HCT116 (cell line): Measurements from ENCODE around the gene TMEM94. TPM values are rescaled to one million over a fixed set of nuclear protein-coding genes. Genes with fewer than 3 reads are reported as not detected.
A peak's percentile ranks its signal among the peaks of the same experiment; 100 is the strongest.
"Not testable (repeated sequence)": the region's sequence is repeated elsewhere in the genome, so short reads cannot be mapped to it uniquely, and the experiment has no call there.

ENCODE experiments used
- ATAC-seq: fragments of 200-7000 bp; cut with Tn5 transposase; 2 replicates; pipeline ENCODE4 v1.9.1; 2020; ENCODE audit warnings: mild to moderate bottlenecking, moderate library complexity
- BruUV-seq: library from RNA; stranded (reverse); fragments of 400-500 nt; replicated peaks from 2 replicates; lab custom pipeline; 2021; lab: Mats Ljungman, UMichigan
- CTCF ChIA-PET: fragments of 300-600 bp; sonication (Branson Sonifier 250); formaldehyde crosslinking; loops from one replicate; lab custom pipeline; 2021; ENCODE audit warnings: antibody characterized with exemption; lab: Charles Lee
- POLR2A ChIA-PET: fragments of 300-600, 350-600 bp; sonication (Branson Sonifier 250); formaldehyde crosslinking; loops from one replicate; lab custom pipeline; 2021; ENCODE audit warnings: antibody characterized with exemption; lab: Charles Lee
- RAD21 ChIA-PET, 2 experiments: fragments of 300-600 bp; sonication (Branson Sonifier 250); formaldehyde crosslinking; loops; one replicate each; lab custom pipeline; 2023; ENCODE audit warnings: low total read pairs in 2 of 2; ENCODE audit not compliant: uncharacterized antibody in 2 of 2, unreplicated experiment in 2 of 2, low non-redundant PET in 1 of 2; lab: Charles Lee
- DNase-seq: peaks from one replicate; pipeline ENCODE4 v3.0.0-alpha.2; 2010; ENCODE audit warnings: low read depth, low spot score
- H2AFZ ChIP-seq: fragments of 200-600 bp; shearing (Covaris generic), sonication (generic); 2 replicates; pipeline ENCODE4 v1.6.1; 2017; ENCODE audit warnings: low read depth, mixed run types, mixed read lengths, antibody characterized with exemption, low read length; ENCODE audit not compliant: poor library complexity, severe bottlenecking
- H3K27ac ChIP-seq: 2 replicates; pipeline ENCODE4 v1.5.1; 2012; ENCODE audit warnings: low read depth, low read length
- H3K27me3 ChIP-seq: fragments of 200-600 bp; sonication (generic); 2 replicates; pipeline ENCODE4 v1.6.1; 2016; ENCODE audit warnings: mixed run types, low read length, mixed read lengths; ENCODE audit not compliant: insufficient read depth
- H3K36me3 ChIP-seq, 2 experiments: fragments of 200-500 bp in 1 of 2; fragments of 200-600 bp in 1 of 2; sonication (Bioruptor generic) in 1 of 2; sonication (generic) in 1 of 2; 2 replicates each; pipeline versions ENCODE4 v1.5.1 to v1.6.1; 2014 to 2016; ENCODE audit warnings: low read length in 2 of 2, inconsistent platforms in 1 of 2, mixed read lengths in 1 of 2, mixed run types in 1 of 2; ENCODE audit not compliant: insufficient read depth in 2 of 2, control insufficient read depth in 1 of 2
- H3K4me1 ChIP-seq, 2 experiments: fragments of 200-600 bp in 1 of 2; sonication (generic) in 1 of 2; 2 replicates each; pipeline versions ENCODE4 v1.5.1 to v1.6.1; 2012 to 2017; ENCODE audit warnings: low read length in 2 of 2, inconsistent platforms in 1 of 2, mild to moderate bottlenecking in 1 of 2, mixed read lengths in 1 of 2, mixed run types in 1 of 2, moderate library complexity in 1 of 2; ENCODE audit not compliant: insufficient read depth in 2 of 2, control insufficient read depth in 1 of 2
- H3K4me2 ChIP-seq: fragments of 200-600 bp; sonication (generic); 2 replicates; pipeline ENCODE4 v1.6.1; 2017; ENCODE audit warnings: mixed run types, low read length, mixed read lengths
- H3K4me3 ChIP-seq, 2 experiments: fragments of 200-600 bp in 1 of 2; sonication (generic) in 1 of 2; replicated peaks in 1 of 2; 2 replicates each; pipeline ENCODE4 v1.5.1; 2011 to 2016; ENCODE audit warnings: low read length in 2 of 2, control low read depth in 1 of 2, low read depth in 1 of 2, mild to moderate bottlenecking in 1 of 2, mixed read lengths in 1 of 2, mixed run types in 1 of 2
- H3K79me2 ChIP-seq: fragments of 200-600 bp; sonication (generic); 2 replicates; pipeline ENCODE4 v1.6.1; 2017; ENCODE audit warnings: mild to moderate bottlenecking, mixed run types, low read length, moderate library complexity, mixed read lengths; ENCODE audit not compliant: insufficient read depth
- H3K9ac ChIP-seq: fragments of 200-600 bp; sonication (generic); 2 replicates; pipeline ENCODE4 v1.6.1; 2016; ENCODE audit warnings: low read length, mixed read lengths
- H3K9me2 ChIP-seq: fragments of 200-600 bp; sonication (generic), shearing (Covaris generic); 2 replicates; pipeline ENCODE4 v1.6.1; 2017; ENCODE audit warnings: mixed run types, mild to moderate bottlenecking, moderate library complexity; ENCODE audit not compliant: insufficient read depth
- H3K9me3 ChIP-seq, 2 experiments: fragments of 200-500 bp in 1 of 2; fragments of 200-600 bp in 1 of 2; sonication (Bioruptor generic) in 1 of 2; sonication (generic) in 1 of 2; 2 replicates each; pipeline ENCODE4 v1.6.1; 2014 to 2017; ENCODE audit warnings: low read length in 2 of 2, mixed read lengths in 2 of 2, inconsistent platforms in 1 of 2, low read depth in 1 of 2, mild to moderate bottlenecking in 1 of 2, mixed run types in 1 of 2, moderate library complexity in 1 of 2; ENCODE audit not compliant: control insufficient read depth in 1 of 2, insufficient read depth in 1 of 2
- H4K20me1 ChIP-seq: fragments of 200-600 bp; sonication (generic), shearing (Covaris generic); 2 replicates; pipeline ENCODE4 v1.6.1; 2017; ENCODE audit warnings: mixed run types, mild to moderate bottlenecking, moderate library complexity; ENCODE audit not compliant: insufficient read depth
- EGR1 ChIP-seq: IDR thresholded peaks from 2 replicates; pipeline ENCODE4 v1.6.1; 2012; ENCODE audit warnings: low read depth
- EZH2 ChIP-seq: fragments of 200-600 bp; sonication (generic); IDR thresholded peaks from 2 replicates; pipeline ENCODE4 v1.6.1; 2017; ENCODE audit warnings: antibody characterized with exemption, mixed run types
- EZH2phosphoT487 ChIP-seq: fragments of 200-600 bp; IDR thresholded peaks from 2 replicates; pipeline ENCODE4 v1.6.1; 2018; ENCODE audit warnings: antibody characterized with exemption, borderline replicate concordance
- TCF7L2 ChIP-seq: IDR thresholded peaks from 2 replicates; pipeline ENCODE4 v1.7.0; 2011; ENCODE audit warnings: borderline replicate concordance, inconsistent platforms; ENCODE audit not compliant: insufficient read depth, insufficient read length; ENCODE audit errors: extremely low read depth
- ZFX ChIP-seq: fragments of 450-650 bp; IDR thresholded peaks from 2 replicates; pipeline ENCODE4 v1.6.1; 2017
- intact Hi-C: fragments of 100-400 bp; cut with micrococcal nuclease; formaldehyde crosslinking; loops from 2 replicates; pipeline ENCODE4 v1.10.0; 2022
- total RNA-seq: library from RNA; stranded (reverse); gene quantifications from one replicate; pipeline ENCODE4 v1.2.1, GENCODE V29; 2021; ENCODE audit not compliant: unreplicated experiment
- TF ChIP-seq, protein P1 (sequence below): IDR thresholded peaks from 2 replicates; pipeline ENCODE4 v1.6.1; 2011; ENCODE audit warnings: mild to moderate bottlenecking, low read length, moderate library complexity; ENCODE audit not compliant: insufficient replicate concordance; ENCODE audit errors: extremely low read depth
- TF ChIP-seq, protein P2 (sequence below): IDR thresholded peaks from 2 replicates; pipeline ENCODE4 v1.6.1; 2012
- TF ChIP-seq, protein P3 (sequence below), 3 experiments: fragments of 200-600 bp in 1 of 3; sonication (generic) in 1 of 3; IDR thresholded peaks in 2 of 3; conservative IDR thresholded peaks in 1 of 3; 2 replicates each; pipeline ENCODE4 v1.5.1; 2012 to 2017; ENCODE audit warnings: low read depth in 2 of 3, low read length in 2 of 3, antibody characterized with exemption in 1 of 3, borderline replicate concordance in 1 of 3, control low read depth in 1 of 3, mild to moderate bottlenecking in 1 of 3, mixed read lengths in 1 of 3, mixed run types in 1 of 3, moderate library complexity in 1 of 3; ENCODE audit not compliant: insufficient read depth in 1 of 3
- TF ChIP-seq, protein P4 (sequence below): IDR thresholded peaks from 2 replicates; pipeline ENCODE4 v1.6.1; 2012

The TMEM94 gene
- total RNA-seq, 1 experiment from 2014 or later = 75.4 TPM

DNA sequence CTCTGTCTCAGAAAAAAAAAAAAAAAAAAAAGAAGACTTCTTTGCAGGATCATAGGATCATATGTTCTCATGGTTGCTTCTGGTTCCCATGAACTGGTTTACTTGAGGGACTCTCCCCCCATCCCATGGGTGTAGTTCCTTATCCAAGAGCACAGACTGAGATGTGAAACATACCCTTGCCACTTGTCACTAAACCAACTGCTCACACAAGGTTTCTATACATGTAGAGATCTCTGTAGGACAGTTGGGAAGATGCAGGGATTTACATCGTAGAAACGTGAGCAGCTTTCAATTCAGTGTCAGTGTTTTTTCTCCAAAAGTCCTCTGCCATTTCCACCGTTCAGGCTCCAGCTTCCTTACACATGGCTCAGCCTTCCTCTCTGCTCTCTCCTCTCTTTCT, 11.1 kb upstream of the TMEM94 start (continued):
- TF ChIP-seq, protein P1, sequence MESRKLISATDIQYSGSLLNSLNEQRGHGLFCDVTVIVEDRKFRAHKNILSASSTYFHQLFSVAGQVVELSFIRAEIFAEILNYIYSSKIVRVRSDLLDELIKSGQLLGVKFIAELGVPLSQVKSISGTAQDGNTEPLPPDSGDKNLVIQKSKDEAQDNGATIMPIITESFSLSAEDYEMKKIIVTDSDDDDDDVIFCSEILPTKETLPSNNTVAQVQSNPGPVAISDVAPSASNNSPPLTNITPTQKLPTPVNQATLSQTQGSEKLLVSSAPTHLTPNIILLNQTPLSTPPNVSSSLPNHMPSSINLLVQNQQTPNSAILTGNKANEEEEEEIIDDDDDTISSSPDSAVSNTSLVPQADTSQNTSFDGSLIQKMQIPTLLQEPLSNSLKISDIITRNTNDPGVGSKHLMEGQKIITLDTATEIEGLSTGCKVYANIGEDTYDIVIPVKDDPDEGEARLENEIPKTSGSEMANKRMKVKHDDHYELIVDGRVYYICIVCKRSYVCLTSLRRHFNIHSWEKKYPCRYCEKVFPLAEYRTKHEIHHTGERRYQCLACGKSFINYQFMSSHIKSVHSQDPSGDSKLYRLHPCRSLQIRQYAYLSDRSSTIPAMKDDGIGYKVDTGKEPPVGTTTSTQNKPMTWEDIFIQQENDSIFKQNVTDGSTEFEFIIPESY = no peak

DNA sequence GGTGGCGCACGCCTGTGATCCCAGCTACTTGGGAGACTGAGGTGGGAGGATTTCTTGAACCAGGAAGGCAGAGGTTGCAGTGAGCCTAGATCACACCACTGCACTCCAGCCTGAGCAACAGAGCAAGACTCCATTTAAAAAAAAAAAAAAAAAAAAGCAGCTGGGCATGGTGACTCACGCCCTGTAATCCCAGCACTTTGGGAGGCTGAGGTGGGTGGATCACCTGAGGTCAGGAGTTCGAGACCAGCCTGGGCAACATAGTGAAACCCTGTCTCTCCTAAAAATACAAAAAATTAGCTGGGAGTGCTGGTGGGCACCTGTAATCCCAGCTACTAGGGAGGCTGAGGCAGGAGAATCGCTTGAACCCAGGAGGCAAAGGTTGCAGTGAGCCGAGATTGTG, 10.5 kb upstream of the TMEM94 start:
- DNase-seq, H2AFZ ChIP-seq, H3K9me2 ChIP-seq, H3K79me2 ChIP-seq, RAD21 ChIA-PET, CTCF ChIA-PET, H3K4me3 ChIP-seq, H3K4me2 ChIP-seq, H4K20me1 ChIP-seq, H3K27me3 ChIP-seq, intact Hi-C loops, BruUV-seq, H3K36me3 ChIP-seq, H3K9ac ChIP-seq, H3K27ac ChIP-seq, H3K9me3 ChIP-seq: not testable (repeated sequence)
- POLR2A ChIA-PET = interaction anchor here (2.2 kb wide), 1 partner anchor 10 kb away, joined by 7 read pairs; the partner anchor contains the start of gene TMEM94
- 0 out of 2 replicates have a peak, but pooled peaks have one; percentile 37 for ATAC-seq
- H3K4me1 ChIP-seq = peaks cover 0 to 21% of the 10 kb centered on the region in 2 experiments; a peak in 3 of 4 replicates

DNA sequence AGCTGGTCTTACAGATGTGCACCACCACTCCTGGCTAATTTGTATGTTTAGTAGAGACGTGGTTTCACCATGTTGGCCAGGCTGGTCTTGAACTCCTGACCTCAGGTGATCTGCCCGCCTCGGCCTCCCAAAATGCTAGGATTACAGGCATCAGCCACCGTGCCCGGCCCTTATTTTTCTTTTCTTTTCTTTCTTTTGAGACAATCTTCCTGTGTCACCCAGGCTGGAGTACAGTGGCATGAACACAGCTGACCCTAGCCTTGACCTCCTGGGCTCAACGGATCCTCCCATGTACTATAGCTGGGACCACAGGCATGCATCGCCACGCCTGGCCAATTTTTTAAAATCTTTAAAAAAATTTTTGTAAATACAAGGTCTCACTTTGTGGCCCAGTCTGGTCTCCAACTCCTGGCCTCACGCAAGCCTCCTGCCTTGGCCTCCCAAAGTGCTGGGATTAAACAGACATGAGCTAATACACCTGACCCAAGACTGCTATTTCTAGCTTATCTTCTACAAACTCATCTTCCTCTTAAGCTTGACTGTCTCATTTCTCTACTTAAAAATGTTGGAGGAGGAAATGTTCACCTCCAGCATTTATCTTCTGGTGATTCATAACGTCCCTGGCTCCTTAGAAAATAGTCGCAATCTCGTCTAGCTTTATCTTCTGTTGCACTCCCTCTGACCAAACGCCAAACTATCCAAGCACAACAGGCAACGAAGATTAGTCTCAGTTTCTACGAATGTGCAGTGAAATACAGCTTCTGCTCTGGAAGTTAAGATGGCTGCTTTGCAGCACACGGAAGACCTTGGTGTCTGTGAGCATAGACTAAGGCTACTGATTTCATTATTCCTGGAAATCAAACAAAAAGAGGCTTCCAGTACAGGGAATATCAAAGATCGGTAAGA, 8.2 kb upstream of the TMEM94 start:
- no peaks in the 10 kb centered on the region for H3K9me3 ChIP-seq
- H3K9me2 ChIP-seq = no peaks in the 10 kb centered on the region
- no peak for DNase-seq
- POLR2A ChIA-PET = no interaction called here
- H3K4me1 ChIP-seq = peaks cover 0 to 21% of the 10 kb centered on the region in 2 experiments; a peak in 3 of 4 replicates
- no peak overlapping the region for H3K9ac ChIP-seq
- BruUV-seq = no TSS peak
- H3K36me3 ChIP-seq = no peaks in the 10 kb centered on the region
- H2AFZ ChIP-seq = no peak overlapping the region
- TF ChIP-seq, protein P2, sequence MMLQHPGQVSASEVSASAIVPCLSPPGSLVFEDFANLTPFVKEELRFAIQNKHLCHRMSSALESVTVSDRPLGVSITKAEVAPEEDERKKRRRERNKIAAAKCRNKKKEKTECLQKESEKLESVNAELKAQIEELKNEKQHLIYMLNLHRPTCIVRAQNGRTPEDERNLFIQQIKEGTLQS = no peak
- TF ChIP-seq, protein P3, sequence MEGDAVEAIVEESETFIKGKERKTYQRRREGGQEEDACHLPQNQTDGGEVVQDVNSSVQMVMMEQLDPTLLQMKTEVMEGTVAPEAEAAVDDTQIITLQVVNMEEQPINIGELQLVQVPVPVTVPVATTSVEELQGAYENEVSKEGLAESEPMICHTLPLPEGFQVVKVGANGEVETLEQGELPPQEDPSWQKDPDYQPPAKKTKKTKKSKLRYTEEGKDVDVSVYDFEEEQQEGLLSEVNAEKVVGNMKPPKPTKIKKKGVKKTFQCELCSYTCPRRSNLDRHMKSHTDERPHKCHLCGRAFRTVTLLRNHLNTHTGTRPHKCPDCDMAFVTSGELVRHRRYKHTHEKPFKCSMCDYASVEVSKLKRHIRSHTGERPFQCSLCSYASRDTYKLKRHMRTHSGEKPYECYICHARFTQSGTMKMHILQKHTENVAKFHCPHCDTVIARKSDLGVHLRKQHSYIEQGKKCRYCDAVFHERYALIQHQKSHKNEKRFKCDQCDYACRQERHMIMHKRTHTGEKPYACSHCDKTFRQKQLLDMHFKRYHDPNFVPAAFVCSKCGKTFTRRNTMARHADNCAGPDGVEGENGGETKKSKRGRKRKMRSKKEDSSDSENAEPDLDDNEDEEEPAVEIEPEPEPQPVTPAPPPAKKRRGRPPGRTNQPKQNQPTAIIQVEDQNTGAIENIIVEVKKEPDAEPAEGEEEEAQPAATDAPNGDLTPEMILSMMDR (IDR thresholded peaks at IDR 0.05 in 2 of 3, conservative IDR thresholded peaks at IDR 0.05 in 1 of 3; ENCODE audit: borderline replicate concordance in 1 of 3, insufficient read depth in 1 of 3, low read depth in 2 of 3, low read length in 2 of 3) = no peak
- TF ChIP-seq TCF7L2 (no peak), EZH2phosphoT487 (no peak), EGR1 (no peak), EZH2 (no peak), ZFX (no peak)
- TF ChIP-seq, protein P4, sequence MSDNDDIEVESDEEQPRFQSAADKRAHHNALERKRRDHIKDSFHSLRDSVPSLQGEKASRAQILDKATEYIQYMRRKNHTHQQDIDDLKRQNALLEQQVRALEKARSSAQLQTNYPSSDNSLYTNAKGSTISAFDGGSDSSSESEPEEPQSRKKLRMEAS = no peak
- no peak for ATAC-seq
- H4K20me1 ChIP-seq = no peaks in the 10 kb centered on the region
- no peaks in the 10 kb centered on the region for H3K27me3 ChIP-seq
- no peak overlapping the region for H3K27ac ChIP-seq
- intact Hi-C loops = no loop called here
- no peak overlapping the region for H3K4me2 ChIP-seq
- CTCF ChIA-PET = interaction anchor here (0.5 kb wide), 1 partner anchor 24 kb away, joined by 4 read pairs; no protein-coding TSS in a partner anchor
- H3K79me2 ChIP-seq = no peaks in the 10 kb centered on the region
- no peak overlapping the region for H3K4me3 ChIP-seq
- RAD21 ChIA-PET = no interaction called here
